Right lobe of liver (tissue), 6 donors: ENCODE results near the gene CDC26. TPM values are rescaled to one million over a fixed set of nuclear protein-coding genes. Genes with fewer than 3 reads are reported as not detected.
A peak's percentile ranks its signal among the peaks of the same experiment; 100 is the strongest.
"Not testable (repeated sequence)": the region's sequence is repeated elsewhere in the genome, so short reads cannot be mapped to it uniquely, and the experiment has no call there.

Experiments used
- ATAC-seq, 4 donors: fragments of 200-7000 bp; cut with Tn5 transposase; one replicate each; pipeline ENCODE4 v1.9.1; 2020; ENCODE audit warnings: mild to moderate bottlenecking in 4 of 4, moderate library complexity in 4 of 4
- DNase-seq, 3 donors: peaks; one replicate each; pipeline ENCODE4 v3.0.0-alpha.2; 2020
- H3K27ac ChIP-seq, 3 donors: fragments of 200-600 bp; one replicate each; pipeline ENCODE4 v1.8.0; 2022
- H3K27me3 ChIP-seq, 2 donors: fragments of 200-600 bp; one replicate each; pipeline ENCODE4 v1.8.0; 2022
- H3K36me3 ChIP-seq, 4 donors: fragments of 200-600 bp; sonication (generic) in 1 of 4; one replicate each; pipeline versions ENCODE4 v1.5.1 to v1.8.0; 2017 to 2022; ENCODE audit warnings: control low read depth in 1 of 4
- H3K4me1 ChIP-seq, 4 donors: fragments of 200-600 bp; sonication (generic) in 1 of 4; one replicate each; pipeline versions ENCODE4 v1.5.1 to v1.8.0; 2017 to 2022; ENCODE audit warnings: control low read depth in 1 of 4
- H3K4me3 ChIP-seq, 3 donors: fragments of 200-600 bp; one replicate each; pipeline ENCODE4 v1.8.0; 2022
- H3K9me3 ChIP-seq, 4 donors: fragments of 200-600 bp; sonication (generic) in 1 of 4; one replicate each; pipeline versions ENCODE4 v1.5.1 to v1.8.0; 2017 to 2022; ENCODE audit warnings: control low read depth in 1 of 4
- POLR2A ChIP-seq: fragments of 450-650 bp; IDR thresholded peaks from one replicate; pipeline ENCODE4 v1.6.1; 2017; ENCODE audit warnings: antibody characterized with exemption, mild to moderate bottlenecking
- WGBS: methylation state at CpG from one replicate; pipeline ENCODE4 v1.1.6; 2018; ENCODE audit warnings: low coverage, low lambda C conversion rate; ENCODE audit not compliant: insufficient coverage; ENCODE audit errors: missing lambda C conversion rate; 5-methylcytosine and 5-hydroxymethylcytosine counted together
- intact Hi-C, 2 donors: fragments of 100-400 bp; cut with DNase I; formaldehyde crosslinking; loops; one replicate each; pipeline versions ENCODE4 v1.11.2 to v1.14.1; 2022
- total RNA-seq, 6 experiments: library from RNA; depleted of rRNA in 2 of 6; stranded (reverse); fragments of >200 nt in 2 of 6; fragmentation: NEBNext Ultra II Directional in 3 of 6; extraction: Animal tissue kit (Norgen Biotek cat#: 25700) in 3 of 6; gene quantifications; one replicate each; pipeline versions ENCODE4 v1.1.0 to v1.2.4, GENCODE V29; 2016 to 2023
- TF ChIP-seq, protein P1 (sequence below), 4 donors: fragments of 200-600 bp in 3 of 4; fragments of 450-650 bp in 1 of 4; IDR thresholded peaks; one replicate each; pipeline versions ENCODE4 v1.5.1 to v1.8.0; 2016 to 2022; ENCODE audit warnings: antibody characterized with exemption in 4 of 4, mild to moderate bottlenecking in 2 of 4
- donor health status: DM: no; HTN: yes; CAD: no.
- donor health status: DM: no; HTN: no; CAD: no.
- donor health status: DM: no; HTN: no; CAD: no.
- donor health status: DM: no; HTN: yes; CAD: no.
- donor health status: DM: no; HTN: yes; CAD: no.

Gene CDC26
- total RNA-seq, 6 experiments from 2014 or later: 16.0 to 21.7 (median 18.5) TPM

GRCh38 chr9:113238202-113238858, 37.0 kb downstream of the CDC26 start:
- H3K9me3 ChIP-seq: no peaks in the 10 kb centered on the region
- peaks cover 0 to 65% (median 24%) of the 10 kb centered on the region in 4 donors for H3K4me1 ChIP-seq
- H3K27ac ChIP-seq: peak overlapping the region; percentile 31 to 72 (median 60)
- DNase-seq (peak in 1 of 3 donors; percentile 58), ATAC-seq (peak; percentile 46 to 66 (median 62))
- intact Hi-C loops: no loop called here
- 24% methylated on average over 9 of the region's 10 CpGs for WGBS
- H3K36me3 ChIP-seq: no peaks in the 10 kb centered on the region
- TF ChIP-seq POLR2A: no peak
- no peaks in the 10 kb centered on the region for H3K27me3 ChIP-seq
- peak overlapping the region in 2 of 3 donors; percentile 6 to 27 for H3K4me3 ChIP-seq

DNA sequence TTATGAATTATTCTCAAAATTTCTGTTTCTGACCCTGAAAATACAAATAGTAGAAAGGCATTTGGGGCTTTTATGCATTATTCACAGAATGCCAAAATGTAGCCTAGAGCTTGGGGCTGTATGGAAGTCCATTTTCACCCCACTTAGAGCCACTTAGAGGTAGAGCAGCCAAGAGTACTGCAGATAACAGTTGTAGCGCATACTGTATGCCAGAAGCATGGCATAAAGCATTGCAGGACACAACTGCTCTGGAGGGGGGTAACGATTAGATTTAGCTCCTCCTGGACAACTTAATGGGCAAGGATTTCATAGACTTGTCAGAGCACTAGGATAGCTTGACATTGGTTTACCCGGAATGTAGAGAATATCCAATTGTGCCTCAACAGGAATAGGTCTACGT, 38.3 kb downstream of the CDC26 start:
- ATAC-seq (no peak), DNase-seq (no peak)
- intact Hi-C loops: no loop called here
- 73% methylated on average over 4 of the region's 4 CpGs for WGBS
- no peaks in the 10 kb centered on the region for H3K27me3 ChIP-seq
- H3K4me1 ChIP-seq: peaks cover 0 to 74% (median 26%) of the 10 kb centered on the region in 4 donors
- H3K27ac ChIP-seq: peak overlapping the region in 1 of 3 donors; percentile 72
- no peaks in the 10 kb centered on the region for H3K9me3 ChIP-seq
- no peak for TF ChIP-seq POLR2A
- TF ChIP-seq, protein P1, sequence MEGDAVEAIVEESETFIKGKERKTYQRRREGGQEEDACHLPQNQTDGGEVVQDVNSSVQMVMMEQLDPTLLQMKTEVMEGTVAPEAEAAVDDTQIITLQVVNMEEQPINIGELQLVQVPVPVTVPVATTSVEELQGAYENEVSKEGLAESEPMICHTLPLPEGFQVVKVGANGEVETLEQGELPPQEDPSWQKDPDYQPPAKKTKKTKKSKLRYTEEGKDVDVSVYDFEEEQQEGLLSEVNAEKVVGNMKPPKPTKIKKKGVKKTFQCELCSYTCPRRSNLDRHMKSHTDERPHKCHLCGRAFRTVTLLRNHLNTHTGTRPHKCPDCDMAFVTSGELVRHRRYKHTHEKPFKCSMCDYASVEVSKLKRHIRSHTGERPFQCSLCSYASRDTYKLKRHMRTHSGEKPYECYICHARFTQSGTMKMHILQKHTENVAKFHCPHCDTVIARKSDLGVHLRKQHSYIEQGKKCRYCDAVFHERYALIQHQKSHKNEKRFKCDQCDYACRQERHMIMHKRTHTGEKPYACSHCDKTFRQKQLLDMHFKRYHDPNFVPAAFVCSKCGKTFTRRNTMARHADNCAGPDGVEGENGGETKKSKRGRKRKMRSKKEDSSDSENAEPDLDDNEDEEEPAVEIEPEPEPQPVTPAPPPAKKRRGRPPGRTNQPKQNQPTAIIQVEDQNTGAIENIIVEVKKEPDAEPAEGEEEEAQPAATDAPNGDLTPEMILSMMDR (IDR thresholded peaks at IDR 0.05): no peak
- no peaks in the 10 kb centered on the region for H3K36me3 ChIP-seq
- no peak overlapping the region for H3K4me3 ChIP-seq

GRCh38 chr9:113235701-113236255, 39.6 kb downstream of the CDC26 start:
- H3K9me3 ChIP-seq, H3K4me3 ChIP-seq, H3K36me3 ChIP-seq, H3K27me3 ChIP-seq, intact Hi-C loops: not testable (repeated sequence)
- WGBS: 19% methylated on average over 10 of the region's 10 CpGs
- peak in 2 of 3 donors; percentile 49 to 68 for DNase-seq
- peak in 3 of 4 donors; percentile 6 to 22 (median 17) for ATAC-seq
- Histone ChIP-seq H3K4me1 (peaks cover 0 to 81% (median 26%) of the 10 kb centered on the region in 4 donors), H3K27ac (peak overlapping the region in 2 of 3 donors; percentile 16 to 51)

GRCh38 chr9:113231701-113232100, 43.7 kb downstream of the CDC26 start:
- TF ChIP-seq, protein P1 (IDR thresholded peaks at IDR 0.05): no peak
- no peak for TF ChIP-seq POLR2A
- DNase-seq (no peak), ATAC-seq (no peak)
- WGBS: 100% methylated on average over 2 of the region's 2 CpGs
- Histone ChIP-seq H3K4me1 (peaks cover 0 to 73% (median 22%) of the 10 kb centered on the region in 4 donors), H3K27ac (no peak overlapping the region), H3K36me3 (no peaks in the 10 kb centered on the region), H3K27me3 (no peaks in the 10 kb centered on the region), H3K9me3 (no peaks in the 10 kb centered on the region), H3K4me3 (no peak overlapping the region)
- intact Hi-C loops: no loop called here

DNA sequence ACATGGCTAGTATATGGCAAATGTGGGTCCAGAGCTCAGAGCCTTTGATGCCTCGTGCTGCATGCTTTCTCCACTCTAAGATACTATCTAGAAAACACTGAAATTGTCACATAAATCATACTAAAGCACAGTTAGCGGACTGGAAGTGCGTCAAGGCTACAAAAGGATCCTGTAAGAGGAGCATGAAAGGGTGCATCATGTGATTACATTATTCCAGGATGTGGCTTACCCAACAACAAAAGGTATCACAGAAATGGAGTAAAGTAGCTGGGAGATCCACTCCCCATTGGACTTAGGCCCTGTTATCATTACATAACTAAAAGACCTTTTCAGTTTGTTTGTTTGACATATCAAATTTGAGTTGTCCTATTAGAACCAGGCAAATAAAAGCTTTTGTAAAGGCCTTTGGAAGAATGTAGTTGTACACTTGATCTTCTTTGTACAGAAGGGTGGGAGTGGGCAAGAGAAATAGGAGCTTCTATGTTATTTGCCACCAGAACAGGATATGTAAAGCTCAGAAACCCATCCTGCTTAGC, 47.2 kb downstream of the CDC26 start:
- peaks cover 0 to 7% (median 0%) of the 10 kb centered on the region in 4 donors for H3K36me3 ChIP-seq
- peak overlapping the region in 2 of 3 donors; percentile 7 to 24 for H3K27ac ChIP-seq
- H3K4me1 ChIP-seq: peaks cover 0 to 68% (median 16%) of the 10 kb centered on the region in 4 donors
- intact Hi-C loops: no loop called here
- ATAC-seq: peak; percentile 48 to 74 (median 58)
- H3K27me3 ChIP-seq: no peaks in the 10 kb centered on the region
- H3K9me3 ChIP-seq: no peaks in the 10 kb centered on the region
- TF ChIP-seq, protein P1 (IDR thresholded peaks at IDR 0.05): no peak
- TF ChIP-seq POLR2A: no peak
- no peak for DNase-seq
- H3K4me3 ChIP-seq: no peak overlapping the region
- WGBS: 29% methylated on average over 3 of the region's 3 CpGs
